Measurements from ENCODE around the gene MIGA2. TPM values are rescaled to one million over a fixed set of nuclear protein-coding genes. Genes with fewer than 3 reads are reported as not detected.

MIGA2 gene
- total and polyA plus RNA-seq, 4 donors = 8.0 to 42.6 (median 16.9) TPM

GRCh38 chr9:129028192-129028966, 8.0 kb upstream of the MIGA2 start, which contains the start of gene SH3GLB2:
Gene SH3GLB2, minus strand, starts transcription at chr9:129028331. Its CDS starts 177 bp downstream, at chr9:129028154.
- Histone ChIP-seq H3K4me1 (ENCODE audit: control insufficient read depth in 4 of 4, insufficient read depth in 4 of 4, low read length in 3 of 4) (peaks cover 0 to 13% (median 9%) of the 10 kb centered on the region in 4 donors), H3K9ac (ENCODE audit: low read depth in 1 of 2, low read length in 2 of 2) (peak within 1 kb of the TSS in 1 of 2 donors; percentile 20), H3K36me3 (ENCODE audit: control insufficient read depth in 4 of 4, insufficient read depth in 3 of 4, low read depth in 1 of 4, low read length in 3 of 4) (no peaks in the 10 kb centered on the region), H3K27me3 (ENCODE audit: control insufficient read depth in 4 of 4, insufficient read depth in 4 of 4, low read length in 3 of 4) (no peaks in the 10 kb centered on the region), H3K27ac (ENCODE audit: low read depth in 1 of 2, low read length in 2 of 2) (no peak within 1 kb of the TSS), H3K4me3 (ENCODE audit: low read depth in 1 of 3, low read length in 3 of 3) (peak within 1 kb of the TSS; percentile 43 to 76 (median 53)), H3K9me3 (ENCODE audit: control insufficient read depth in 4 of 4, low read length in 3 of 4) (no peaks in the 10 kb centered on the region)
- peak; percentile 100 for DNase-seq (ENCODE audit: low spot score)
- TF ChIP-seq FOXA2 (IDR thresholded peaks at IDR 0.05) (no peak), CTCF (IDR thresholded peaks at IDR 0.05; ENCODE audit: low read depth, low read length, missing input control) (peak; percentile 87), SP1 (IDR thresholded peaks at IDR 0.05) (peak; percentile 50), EGR1 (IDR thresholded peaks at IDR 0.05; ENCODE audit: low read depth in 2 of 2) (peak in 1 of 2 donors; percentile 22), RAD21 (IDR thresholded peaks at IDR 0.05) (peak; percentile 58 to 74)
- 2% methylated on average over 60 of the region's 60 CpGs for WGBS

- H3K9me3 ChIP-seq (ENCODE audit: control insufficient read depth in 4 of 4, low read length in 3 of 4) = no peaks in the 10 kb centered on the region
- no peaks in the 10 kb centered on the region for H3K27me3 ChIP-seq (ENCODE audit: control insufficient read depth in 4 of 4, insufficient read depth in 4 of 4, low read length in 3 of 4)
- TF ChIP-seq GABPA (IDR thresholded peaks at IDR 0.05 in 1 of 2, conservative IDR thresholded peaks at IDR 0.05 in 1 of 2) (no peak), RXRA (IDR thresholded peaks at IDR 0.05) (no peak), REST (IDR thresholded peaks at IDR 0.05) (no peak), NR2F2 (IDR thresholded peaks at IDR 0.05) (no peak)
- no peak overlapping the region for H3K4me3 ChIP-seq (ENCODE audit: low read depth in 1 of 3, low read length in 3 of 3)
- DNase-seq (ENCODE audit: low spot score) = no peak
- no peak overlapping the region for H3K27ac ChIP-seq (ENCODE audit: low read depth in 1 of 2, low read length in 2 of 2)
- H3K36me3 ChIP-seq (ENCODE audit: control insufficient read depth in 4 of 4, insufficient read depth in 3 of 4, low read depth in 1 of 4, low read length in 3 of 4) = no peaks in the 10 kb centered on the region
- peaks cover 0 to 13% (median 9%) of the 10 kb centered on the region in 4 donors for H3K4me1 ChIP-seq (ENCODE audit: control insufficient read depth in 4 of 4, insufficient read depth in 4 of 4, low read length in 3 of 4)
- no peak overlapping the region for H3K9ac ChIP-seq (ENCODE audit: low read depth in 1 of 2, low read length in 2 of 2)
Observed at GRCh38 chr9:129030191-129030590, 6.2 kb upstream of the MIGA2 start.

- 80% methylated on average over 4 of the region's 4 CpGs for WGBS
- TF ChIP-seq SP1 (IDR thresholded peaks at IDR 0.05) = no peak
- no peak for TF ChIP-seq EGR1 (IDR thresholded peaks at IDR 0.05; ENCODE audit: low read depth in 2 of 2)
- TF ChIP-seq JUND (IDR thresholded peaks at IDR 0.05) = no peak
- TF ChIP-seq CTCF (IDR thresholded peaks at IDR 0.05; ENCODE audit: low read depth, low read length, missing input control) = no peak
- TF ChIP-seq FOXA1 (IDR thresholded peaks at IDR 0.05) = no peak
- TF ChIP-seq, protein P1, sequence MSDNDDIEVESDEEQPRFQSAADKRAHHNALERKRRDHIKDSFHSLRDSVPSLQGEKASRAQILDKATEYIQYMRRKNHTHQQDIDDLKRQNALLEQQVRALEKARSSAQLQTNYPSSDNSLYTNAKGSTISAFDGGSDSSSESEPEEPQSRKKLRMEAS (IDR thresholded peaks at IDR 0.05) = no peak
- no peak for TF ChIP-seq ZBTB33 (IDR thresholded peaks at IDR 0.05)
- no peak for DNase-seq (ENCODE audit: low spot score)
- no peaks in the 10 kb centered on the region for H3K27me3 ChIP-seq (ENCODE audit: control insufficient read depth in 4 of 4, insufficient read depth in 4 of 4, low read length in 3 of 4)
- H3K27ac ChIP-seq (ENCODE audit: low read depth in 1 of 2, low read length in 2 of 2) = no peak overlapping the region
- H3K36me3 ChIP-seq (ENCODE audit: control insufficient read depth in 4 of 4, insufficient read depth in 3 of 4, low read depth in 1 of 4, low read length in 3 of 4) = no peaks in the 10 kb centered on the region
- no peak overlapping the region for H3K9ac ChIP-seq (ENCODE audit: low read depth in 1 of 2, low read length in 2 of 2)
- H3K4me3 ChIP-seq (ENCODE audit: low read depth in 1 of 3, low read length in 3 of 3) = no peak overlapping the region
- peaks cover 0 to 17% (median 10%) of the 10 kb centered on the region in 4 donors for H3K4me1 ChIP-seq (ENCODE audit: control insufficient read depth in 4 of 4, insufficient read depth in 4 of 4, low read length in 3 of 4)
- H3K9me3 ChIP-seq (ENCODE audit: control insufficient read depth in 4 of 4, low read length in 3 of 4) = no peaks in the 10 kb centered on the region
Observed at GRCh38 chr9:129031514-129031913, 4.9 kb upstream of the MIGA2 start.
